A549 treated with DMSO at 1 μM for 4 hours (cell line): Measurements from ENCODE around the gene SCLT1. TPM values are rescaled to one million over a fixed set of nuclear protein-coding genes. Genes with fewer than 3 reads are reported as not detected.

ENCODE experiments used
- total RNA-seq: library from RNA; stranded (reverse); fragments of 200-300 nt; extraction: Qiagen RNA extraction; gene quantifications from 5 replicates; pipeline ENCODE4 v1.2.3, GENCODE V29; 2022; ENCODE audit warnings: low read depth

SCLT1 gene
- 4.9 to 7.1 TPM (median 6.3 TPM) in 5 replicates for total RNA-seq

DNA sequence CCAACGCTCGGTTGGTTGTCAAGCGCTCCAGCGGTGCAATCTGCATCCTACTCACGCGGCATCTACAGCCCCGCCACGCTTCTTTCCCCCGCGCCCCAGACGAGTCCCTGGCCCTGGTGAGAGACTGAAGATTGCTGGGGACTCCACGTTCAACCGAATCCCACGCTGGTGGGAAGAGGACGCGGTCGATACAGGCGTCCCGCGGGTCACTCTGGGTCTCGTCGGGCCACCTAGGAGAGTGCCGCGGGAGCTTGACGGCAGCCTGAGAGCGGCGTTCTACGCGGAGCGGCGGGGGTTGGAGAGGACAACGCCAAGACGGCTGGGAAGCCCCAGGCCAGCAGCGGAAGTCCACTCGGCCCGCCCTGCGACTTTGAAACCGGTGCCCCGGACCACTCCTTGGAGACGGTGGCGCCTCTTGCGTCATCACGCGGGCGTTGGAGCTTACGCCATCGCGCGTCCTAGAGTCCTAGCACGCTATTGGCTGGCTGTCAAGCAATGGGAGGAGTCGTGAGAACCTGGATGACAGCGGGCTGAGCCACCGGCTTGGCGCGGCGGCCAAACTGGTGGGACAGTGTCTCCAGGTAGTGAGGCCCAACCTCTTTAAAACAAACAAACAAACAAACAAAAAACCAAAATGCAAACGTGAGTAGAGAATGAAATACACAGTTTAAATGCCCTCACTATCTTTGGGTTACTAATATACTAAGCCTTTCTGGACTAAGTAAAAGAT, at the start of gene SCLT1:
Gene SCLT1 (minus strand): TSS at position 349 of the 730 bp plus-strand sequence. CDS start 436 bp downstream, outside the sequence.

DNA sequence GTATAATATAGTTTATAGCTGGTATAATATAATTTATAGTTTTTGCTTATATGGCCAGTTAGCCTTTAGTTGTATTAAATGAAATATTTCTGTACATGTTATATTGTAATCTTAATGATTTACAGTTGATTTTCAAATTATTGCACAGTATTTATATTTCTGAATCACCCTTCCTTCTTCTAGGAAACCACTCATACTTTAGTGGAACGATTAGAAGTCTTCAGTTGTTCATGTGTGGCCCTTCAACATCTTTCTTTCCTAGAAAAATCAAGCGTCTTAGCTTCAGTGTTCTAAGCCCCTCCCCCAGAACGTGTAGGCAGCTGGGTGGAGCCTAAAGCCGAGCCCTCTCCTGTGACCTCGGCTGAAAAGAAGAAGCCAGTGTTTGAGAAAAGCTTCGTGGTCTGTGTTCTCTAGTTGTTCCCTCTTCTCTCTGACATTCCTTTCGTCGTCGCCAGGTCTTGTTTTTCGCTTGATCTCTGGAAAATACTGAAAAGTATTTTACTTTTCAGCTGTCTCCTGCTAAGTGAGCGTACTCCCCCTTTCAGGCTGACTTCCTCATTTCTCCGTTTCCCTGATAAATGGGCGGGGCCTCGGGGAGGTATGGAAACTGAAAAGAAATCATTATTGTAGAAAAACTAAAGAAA, 2.6 kb upstream of the SCLT1 start, which contains the start of gene C4orf33:
Gene C4orf33 (plus strand): TSS at position 342 of the 644 bp plus-strand sequence. CDS start 6,459 bp downstream, outside the sequence.

Other genes with a start within 250 kb of the SCLT1 start
- 4.0 to 5.4 TPM (median 4.7 TPM) in 5 replicates for gene C4orf33, start 2.6 kb upstream of the SCLT1 start, total RNA-seq